AG10803 (cell line): ENCODE results near the gene S100A11.

Experiments
- DNase-seq: peaks from one replicate; pipeline ENCODE4 v3.0.0; 2010; ENCODE audit warnings: low read depth
- H3K4me3 ChIP-seq: 2 replicates; pipeline ENCODE4 v1.5.1; 2011; ENCODE audit warnings: mild to moderate bottlenecking, low read length, control low read depth
- CTCF ChIP-seq: conservative IDR thresholded peaks from 2 replicates; pipeline ENCODE4 v1.5.1; 2011; ENCODE audit warnings: mild to moderate bottlenecking, low read length, control low read depth, inconsistent platforms

The S100A11 gene

GRCh38 chr1:152039461-152039860 lies 2.7 kb upstream of the S100A11 start:
- DNase-seq: no peak
- no peak for TF ChIP-seq CTCF

GRCh38 chr1:152038871-152039270 lies 2.1 kb upstream of the S100A11 start:
- no peak overlapping the region for H3K4me3 ChIP-seq
- no peak for DNase-seq
- TF ChIP-seq CTCF: no peak

More at GRCh38 chr1:152039461-152039860, 2.7 kb upstream of the S100A11 start:
- no peak overlapping the region for H3K4me3 ChIP-seq

GRCh38 chr1:152035539-152036266 lies 1.1 kb downstream of the S100A11 start:
- DNase-seq: peak; percentile 31
- TF ChIP-seq CTCF: no peak; the same call in 1 of the 2 replicates
- H3K4me3 ChIP-seq: peak overlapping the region; percentile 97

GRCh38 chr1:152034654-152035538 lies 1.9 kb downstream of the S100A11 start:
- TF ChIP-seq CTCF: peak; percentile 76
- DNase-seq: peak; percentile 76
- H3K4me3 ChIP-seq: peak overlapping the region; percentile 97

GRCh38 chr1:152034324-152034653 lies 2.5 kb downstream of the S100A11 start:
- no peak for DNase-seq
- TF ChIP-seq CTCF: no peak
- peak overlapping the region; percentile 97 for H3K4me3 ChIP-seq

- no peak for DNase-seq
- no peak for TF ChIP-seq CTCF
- no peak overlapping the region for H3K4me3 ChIP-seq
These were observed 6.9 kb downstream of the S100A11 start for GRCh38 chr1:152029929-152030211.
